GM23248 (cell line): ENCODE data around the gene GPR61.

Experiments used
- EZH2 ChIP-seq: fragments of 200-600 bp; sonication (generic); IDR thresholded peaks from 2 replicates; pipeline ENCODE4 v1.6.1; 2018; ENCODE audit warnings: antibody characterized with exemption, mild to moderate bottlenecking; ENCODE audit not compliant: insufficient read depth, poor library complexity, severe bottlenecking
- EZH2phosphoT487 ChIP-seq: fragments of 200-600 bp; sonication (generic); IDR thresholded peaks from 2 replicates; pipeline ENCODE4 v1.6.1; 2018; ENCODE audit warnings: antibody characterized with exemption, moderate library complexity, mild to moderate bottlenecking, low read depth; ENCODE audit not compliant: insufficient read depth

DNA sequence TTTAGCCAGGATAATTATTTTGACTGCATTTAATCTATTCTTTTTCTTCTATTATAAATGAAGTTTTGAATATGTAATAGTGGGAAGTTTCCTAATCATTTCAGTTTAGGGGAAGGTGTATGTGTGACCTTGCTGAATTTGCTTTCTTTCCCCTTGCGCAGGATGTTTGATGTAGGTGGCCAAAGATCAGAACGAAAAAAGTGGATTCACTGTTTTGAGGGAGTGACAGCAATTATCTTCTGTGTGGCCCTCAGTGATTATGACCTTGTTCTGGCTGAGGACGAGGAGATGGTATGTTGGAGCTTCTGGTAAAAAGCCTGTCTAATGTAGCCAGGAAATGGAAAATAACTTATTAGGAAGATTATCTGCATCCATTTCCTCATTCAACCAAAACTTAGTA, 46.4 kb downstream of the GPR61 start:
- no peak for TF ChIP-seq EZH2
- no peak for TF ChIP-seq EZH2phosphoT487
